Measurements from ENCODE around the gene SEMA3F.

SEMA3F gene

GRCh38 chr3:50153782-50154475 is 1.2 kb upstream of the SEMA3F start:
- H3K4me3 ChIP-seq (replicated peaks in 1 of 2; ENCODE audit: low read depth in 2 of 2, low read length in 2 of 2): no peak overlapping the region
- DNase-seq (ENCODE audit: low read depth in 2 of 2): no peak
- no peak for TF ChIP-seq CTCF (IDR thresholded peaks at IDR 0.05; ENCODE audit: low read depth, low read length)

- DNase-seq (ENCODE audit: low read depth in 2 of 2): no peak
- peak overlapping the region; percentile 14 to 15 for H3K4me3 ChIP-seq (replicated peaks in 1 of 2; ENCODE audit: low read depth in 2 of 2, low read length in 2 of 2)
- no peak for TF ChIP-seq CTCF (IDR thresholded peaks at IDR 0.05; ENCODE audit: low read depth, low read length)
Measured at GRCh38 chr3:50154476-50154839, 666 bp upstream of the SEMA3F start.

DNA sequence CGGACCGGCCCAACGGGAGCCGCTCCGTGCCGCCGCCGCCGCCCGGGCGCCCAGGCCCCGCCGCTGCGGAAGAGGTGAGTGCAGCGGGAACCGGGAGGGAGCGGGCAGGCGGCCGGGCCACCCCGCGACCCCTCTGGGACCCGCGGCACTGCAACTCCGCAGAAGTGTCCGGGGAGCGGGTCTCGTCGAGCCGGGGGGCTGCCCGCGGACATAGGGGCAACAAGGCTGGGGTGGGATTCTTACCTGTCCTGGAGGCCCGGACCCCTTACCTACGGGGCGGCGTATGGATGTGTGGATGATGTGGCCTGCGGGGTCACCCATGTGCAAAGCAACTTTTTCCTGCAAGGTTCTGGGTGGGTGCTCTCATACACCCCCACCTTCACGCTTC is 361 bp downstream of the SEMA3F start:
- no peak for DNase-seq (ENCODE audit: low read depth in 2 of 2)
- no peak for TF ChIP-seq CTCF (IDR thresholded peaks at IDR 0.05; ENCODE audit: low read depth, low read length)
- H3K4me3 ChIP-seq (replicated peaks in 1 of 2; ENCODE audit: low read depth in 2 of 2, low read length in 2 of 2): peak overlapping the region; percentile 52 to 72

DNA sequence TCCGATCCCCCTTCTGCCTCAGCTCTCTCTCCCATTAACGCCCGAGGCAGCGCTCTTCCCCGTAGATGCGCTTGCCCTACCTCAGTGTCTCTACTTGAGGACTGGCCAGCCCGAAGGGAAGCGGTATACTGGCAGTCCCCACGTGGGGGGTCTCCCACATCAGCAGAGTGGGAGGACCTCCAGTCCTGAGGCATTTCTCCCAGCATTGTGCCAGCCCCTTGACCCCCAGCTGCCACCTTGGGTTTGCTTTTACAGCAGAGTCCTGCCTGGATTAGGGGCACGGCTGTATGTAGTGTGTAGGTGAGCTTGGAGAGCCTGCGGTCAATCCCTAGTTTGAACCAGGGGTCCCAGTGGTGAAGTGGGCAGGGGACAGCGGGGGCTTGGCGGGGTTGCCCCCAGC is 767 bp downstream of the SEMA3F start:
- DNase-seq (ENCODE audit: low read depth in 2 of 2): peak in 1 of 2 donors; percentile 31
- H3K4me3 ChIP-seq (replicated peaks in 1 of 2; ENCODE audit: low read depth in 2 of 2, low read length in 2 of 2): peak overlapping the region; percentile 52 to 72
- TF ChIP-seq CTCF (IDR thresholded peaks at IDR 0.05; ENCODE audit: low read depth, low read length): no peak

DNA sequence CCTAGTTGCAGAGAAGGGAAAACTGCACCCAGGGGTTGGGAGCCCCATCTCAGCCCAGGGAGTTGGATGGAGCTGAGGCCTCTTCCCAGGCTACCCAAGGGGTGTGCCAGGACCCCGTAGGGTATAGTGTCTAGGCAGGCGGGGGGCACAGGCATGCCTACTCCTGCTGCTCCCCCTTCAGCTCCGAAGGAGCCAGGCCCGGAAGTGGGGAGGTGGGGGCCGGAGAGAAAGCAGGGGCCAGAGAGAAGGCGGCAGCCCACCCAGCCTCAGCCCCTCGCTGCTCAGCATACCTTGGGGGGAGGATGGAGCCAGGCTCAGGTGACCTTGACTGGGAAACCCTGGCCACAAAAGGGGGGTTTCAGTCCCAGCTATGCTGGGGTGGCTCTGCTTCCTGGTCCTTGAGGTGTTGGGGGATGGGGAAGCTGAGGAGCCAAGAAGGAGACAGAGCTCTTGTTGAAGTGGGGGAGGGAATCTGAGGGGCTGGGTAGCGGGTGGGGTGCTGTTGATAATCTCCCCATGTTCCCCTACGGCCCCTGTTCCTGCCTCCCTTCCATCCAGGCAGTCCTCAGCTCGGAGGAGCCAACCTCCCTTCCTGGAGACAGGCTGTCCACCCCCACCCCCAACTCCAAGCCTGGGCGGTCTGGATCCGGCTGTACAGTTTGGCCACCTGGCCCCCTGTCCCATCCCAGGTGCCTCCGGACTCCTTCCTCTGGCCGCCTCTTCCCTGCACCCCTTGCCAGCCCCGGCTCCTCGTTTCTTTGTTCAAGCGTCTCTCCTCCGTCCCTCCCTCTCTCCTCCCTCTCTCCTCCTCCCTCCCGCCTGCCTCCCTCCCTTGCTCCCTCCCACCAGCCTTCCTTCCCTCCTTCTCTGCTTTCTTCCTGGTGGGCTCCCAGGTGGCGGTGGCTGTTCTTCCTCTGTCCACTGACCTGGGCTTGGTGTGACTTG is 1.7 kb downstream of the SEMA3F start:
- H3K4me3 ChIP-seq (replicated peaks in 1 of 2; ENCODE audit: low read depth in 2 of 2, low read length in 2 of 2): peak overlapping the region; percentile 44 to 72
- no peak for TF ChIP-seq CTCF (IDR thresholded peaks at IDR 0.05; ENCODE audit: low read depth, low read length)
- DNase-seq (ENCODE audit: low read depth in 2 of 2): peak in 1 of 2 donors; percentile 48

GRCh38 chr3:50157827-50158529 is 2.9 kb downstream of the SEMA3F start:
- no peak for TF ChIP-seq CTCF (IDR thresholded peaks at IDR 0.05; ENCODE audit: low read depth, low read length)
- DNase-seq (ENCODE audit: low read depth in 2 of 2): peak; percentile 24 to 42
- H3K4me3 ChIP-seq (replicated peaks in 1 of 2; ENCODE audit: low read depth in 2 of 2, low read length in 2 of 2): no peak overlapping the region
